Loucy (cell line): ENCODE results near the gene ARMH3.
"Not testable (repeated sequence)": the region's sequence is repeated elsewhere in the genome, so short reads cannot be mapped to it uniquely, and the experiment has no call there.

Experiments
- H2AFZ ChIP-seq: fragments of 200-600 bp; sonication (generic); 2 replicates; pipeline ENCODE4 v1.6.0; 2016; ENCODE audit warnings: antibody characterized with exemption, mild to moderate bottlenecking, low read length, moderate library complexity
- H3F3A ChIP-seq: fragments of 200-600 bp; 2 replicates; pipeline ENCODE4 v1.6.0; 2016; ENCODE audit warnings: antibody characterized with exemption, low read depth, mild to moderate bottlenecking
- H3K27me3 ChIP-seq: fragments of 200-600 bp; sonication (generic); 2 replicates; pipeline ENCODE4 v1.6.1; 2014; ENCODE audit warnings: low read length, mild to moderate bottlenecking; ENCODE audit not compliant: insufficient read depth, poor library complexity, severe bottlenecking
- H3K36me3 ChIP-seq: fragments of 200-600 bp; sonication (generic); 2 replicates; pipeline ENCODE4 v1.6.1; 2016; ENCODE audit warnings: low read length; ENCODE audit not compliant: insufficient read depth
- H3K4me1 ChIP-seq: fragments of 200-600 bp; sonication (generic); 2 replicates; pipeline ENCODE4 v1.5.1; 2014; ENCODE audit warnings: low read length, mild to moderate bottlenecking; ENCODE audit not compliant: insufficient read depth, poor library complexity, severe bottlenecking
- H3K4me2 ChIP-seq: fragments of 200-600 bp; sonication (generic); 2 replicates; pipeline ENCODE4 v1.6.0; 2014; ENCODE audit warnings: antibody characterized with exemption, low read length, low read depth, mild to moderate bottlenecking; ENCODE audit not compliant: poor library complexity, severe bottlenecking
- H3K4me3 ChIP-seq: fragments of 200-600 bp; sonication (generic); 2 replicates; pipeline ENCODE4 v1.5.1; 2014; ENCODE audit warnings: low read length, mild to moderate bottlenecking, mixed read lengths; ENCODE audit not compliant: poor library complexity, severe bottlenecking
- H3K79me2 ChIP-seq: fragments of 200-600 bp; sonication (generic); 2 replicates; pipeline ENCODE4 v1.6.1; 2014; ENCODE audit warnings: low read length; ENCODE audit not compliant: insufficient read depth
- H3K9ac ChIP-seq: fragments of 200-600 bp; sonication (generic); 2 replicates; pipeline ENCODE4 v1.6.0; 2014; ENCODE audit warnings: mild to moderate bottlenecking, low read depth, low read length, moderate library complexity; ENCODE audit not compliant: poor library complexity, severe bottlenecking
- H3K9me2 ChIP-seq: fragments of 200-600 bp; sonication (generic); replicated peaks from 2 replicates; pipeline ENCODE4 v1.6.1; 2016; ENCODE audit warnings: low read depth, low read length, mixed read lengths
- H3K9me3 ChIP-seq: fragments of 200-600 bp; sonication (generic); 2 replicates; pipeline ENCODE4 v1.6.1; 2014; ENCODE audit warnings: mild to moderate bottlenecking, antibody characterized with exemption, low read length, low read depth; ENCODE audit not compliant: insufficient read depth
- H4K20me1 ChIP-seq: fragments of 200-600 bp; sonication (generic); 2 replicates; pipeline ENCODE4 v1.6.0; 2014; ENCODE audit warnings: antibody characterized with exemption, low read length, mild to moderate bottlenecking; ENCODE audit not compliant: insufficient read depth, poor library complexity, severe bottlenecking
- EZH2phosphoT487 ChIP-seq: fragments of 200-600 bp; IDR thresholded peaks from 2 replicates; pipeline ENCODE4 v1.6.1; 2018; ENCODE audit warnings: antibody characterized with exemption, mild to moderate bottlenecking, moderate library complexity, borderline replicate concordance
- TF ChIP-seq, protein P1 (sequence below): fragments of 200-600 bp; sonication (generic); conservative IDR thresholded peaks from 2 replicates; pipeline ENCODE4 v1.5.1; 2014; ENCODE audit warnings: mild to moderate bottlenecking, antibody characterized with exemption, low read length

The ARMH3 gene

GRCh38 chr10:102045292-102045691 lies 10.7 kb downstream of the ARMH3 start:
- no peak overlapping the region for H3K9ac ChIP-seq
- no peaks in the 10 kb centered on the region for H3K9me2 ChIP-seq
- H3F3A ChIP-seq: no peaks in the 10 kb centered on the region
- TF ChIP-seq, protein P1, sequence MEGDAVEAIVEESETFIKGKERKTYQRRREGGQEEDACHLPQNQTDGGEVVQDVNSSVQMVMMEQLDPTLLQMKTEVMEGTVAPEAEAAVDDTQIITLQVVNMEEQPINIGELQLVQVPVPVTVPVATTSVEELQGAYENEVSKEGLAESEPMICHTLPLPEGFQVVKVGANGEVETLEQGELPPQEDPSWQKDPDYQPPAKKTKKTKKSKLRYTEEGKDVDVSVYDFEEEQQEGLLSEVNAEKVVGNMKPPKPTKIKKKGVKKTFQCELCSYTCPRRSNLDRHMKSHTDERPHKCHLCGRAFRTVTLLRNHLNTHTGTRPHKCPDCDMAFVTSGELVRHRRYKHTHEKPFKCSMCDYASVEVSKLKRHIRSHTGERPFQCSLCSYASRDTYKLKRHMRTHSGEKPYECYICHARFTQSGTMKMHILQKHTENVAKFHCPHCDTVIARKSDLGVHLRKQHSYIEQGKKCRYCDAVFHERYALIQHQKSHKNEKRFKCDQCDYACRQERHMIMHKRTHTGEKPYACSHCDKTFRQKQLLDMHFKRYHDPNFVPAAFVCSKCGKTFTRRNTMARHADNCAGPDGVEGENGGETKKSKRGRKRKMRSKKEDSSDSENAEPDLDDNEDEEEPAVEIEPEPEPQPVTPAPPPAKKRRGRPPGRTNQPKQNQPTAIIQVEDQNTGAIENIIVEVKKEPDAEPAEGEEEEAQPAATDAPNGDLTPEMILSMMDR: no peak
- no peak for TF ChIP-seq EZH2phosphoT487
- no peaks in the 10 kb centered on the region for H3K36me3 ChIP-seq
- H2AFZ ChIP-seq: no peak overlapping the region
- no peak overlapping the region for H3K4me3 ChIP-seq
- H3K9me3 ChIP-seq: no peaks in the 10 kb centered on the region
- peaks cover 74% of the 10 kb centered on the region for H3K79me2 ChIP-seq
- H4K20me1 ChIP-seq: peaks cover 14% of the 10 kb centered on the region
- H3K4me2 ChIP-seq: no peak overlapping the region
- peaks cover 11% of the 10 kb centered on the region for H3K4me1 ChIP-seq
- H3K27me3 ChIP-seq: no peaks in the 10 kb centered on the region

GRCh38 chr10:102040305-102041050 lies 15.5 kb downstream of the ARMH3 start:
- no peak for TF ChIP-seq EZH2phosphoT487
- TF ChIP-seq, protein P1: no peak
- H3K9ac ChIP-seq: no peak overlapping the region
- no peak overlapping the region for H2AFZ ChIP-seq
- H3K36me3 ChIP-seq: peaks cover 18% of the 10 kb centered on the region; the same call in 1 of the 2 replicates
- peaks cover 37% of the 10 kb centered on the region for H3K79me2 ChIP-seq
- H3K9me2 ChIP-seq: no peaks in the 10 kb centered on the region
- no peaks in the 10 kb centered on the region for H3F3A ChIP-seq
- no peak overlapping the region for H3K4me3 ChIP-seq
- no peaks in the 10 kb centered on the region for H3K9me3 ChIP-seq
- H3K4me2 ChIP-seq: no peak overlapping the region
- no peaks in the 10 kb centered on the region for H3K4me1 ChIP-seq
- H3K27me3 ChIP-seq: no peaks in the 10 kb centered on the region
- H4K20me1 ChIP-seq: peaks cover 11% of the 10 kb centered on the region

GRCh38 chr10:102038410-102038809 lies 17.6 kb downstream of the ARMH3 start:
- H3K36me3 ChIP-seq: peaks cover 25% of the 10 kb centered on the region; the same call in 1 of the 2 replicates
- no peak overlapping the region for H3K4me3 ChIP-seq
- no peaks in the 10 kb centered on the region for H3K9me2 ChIP-seq
- no peak overlapping the region for H3K4me2 ChIP-seq
- H3K79me2 ChIP-seq: peaks cover 20% of the 10 kb centered on the region; the same call in 1 of the 2 replicates
- H2AFZ ChIP-seq: no peak overlapping the region
- no peaks in the 10 kb centered on the region for H3K4me1 ChIP-seq
- TF ChIP-seq, protein P1: no peak
- TF ChIP-seq EZH2phosphoT487: no peak
- no peaks in the 10 kb centered on the region for H3K9me3 ChIP-seq
- H3K9ac ChIP-seq: no peak overlapping the region
- H3F3A ChIP-seq: no peaks in the 10 kb centered on the region
- peaks cover 11% of the 10 kb centered on the region for H4K20me1 ChIP-seq
- H3K27me3 ChIP-seq: no peaks in the 10 kb centered on the region

DNA sequence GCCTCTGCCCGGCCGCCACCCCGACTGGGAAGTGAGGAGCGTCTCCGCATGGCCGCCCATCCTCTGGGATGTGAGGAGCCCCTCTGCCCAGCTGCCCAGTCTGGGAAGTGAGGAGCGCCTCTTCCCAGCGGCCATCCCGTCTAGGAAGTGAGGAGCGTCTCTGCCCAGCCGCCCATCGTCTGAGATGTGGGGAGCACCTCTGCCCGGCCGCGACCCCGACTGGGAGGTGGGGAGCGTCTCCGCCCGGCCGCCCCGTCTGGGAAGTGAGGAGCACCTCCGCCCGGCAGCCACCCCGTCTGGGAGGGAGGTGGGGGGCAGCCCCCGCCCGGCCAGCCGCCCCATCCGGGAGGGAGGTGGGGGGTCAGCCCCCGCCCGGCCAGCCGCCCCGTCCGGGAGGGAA lies 20.2 kb downstream of the ARMH3 start:
- H3K9ac ChIP-seq, H3K9me2 ChIP-seq, H2AFZ ChIP-seq, H3K4me1 ChIP-seq, H3K4me2 ChIP-seq, H3K79me2 ChIP-seq, H3K27me3 ChIP-seq, H3K9me3 ChIP-seq, H3K4me3 ChIP-seq, H3F3A ChIP-seq: not testable (repeated sequence)
- peaks cover 11% of the 10 kb centered on the region for H4K20me1 ChIP-seq
- H3K36me3 ChIP-seq: peaks cover 49% of the 10 kb centered on the region; the same call in 1 of the 2 replicates
